Measurements from ENCODE around the gene CAMK1G.

The CAMK1G gene

GRCh38 chr1:209603877-209604276, 20.4 kb downstream of the CAMK1G start:
- no peak overlapping the region for H3K4me3 ChIP-seq (ENCODE audit: low read depth in 1 of 2, low read length in 2 of 2)
- no peaks in the 10 kb centered on the region for H3K27me3 ChIP-seq (ENCODE audit: low read depth, low read length)
- no peaks in the 10 kb centered on the region for H3K9me3 ChIP-seq (ENCODE audit: control insufficient read depth in 1 of 2, low read length in 2 of 2)
- H3K27ac ChIP-seq (ENCODE audit: low read length) = no peak overlapping the region
- H3K4me1 ChIP-seq (ENCODE audit: control insufficient read depth in 1 of 2, insufficient read depth in 2 of 2, low read length in 2 of 2) = no peaks in the 10 kb centered on the region
- no peaks in the 10 kb centered on the region for H3K36me3 ChIP-seq (ENCODE audit: control insufficient read depth in 1 of 2, insufficient read depth in 2 of 2, low read length in 2 of 2)

DNA sequence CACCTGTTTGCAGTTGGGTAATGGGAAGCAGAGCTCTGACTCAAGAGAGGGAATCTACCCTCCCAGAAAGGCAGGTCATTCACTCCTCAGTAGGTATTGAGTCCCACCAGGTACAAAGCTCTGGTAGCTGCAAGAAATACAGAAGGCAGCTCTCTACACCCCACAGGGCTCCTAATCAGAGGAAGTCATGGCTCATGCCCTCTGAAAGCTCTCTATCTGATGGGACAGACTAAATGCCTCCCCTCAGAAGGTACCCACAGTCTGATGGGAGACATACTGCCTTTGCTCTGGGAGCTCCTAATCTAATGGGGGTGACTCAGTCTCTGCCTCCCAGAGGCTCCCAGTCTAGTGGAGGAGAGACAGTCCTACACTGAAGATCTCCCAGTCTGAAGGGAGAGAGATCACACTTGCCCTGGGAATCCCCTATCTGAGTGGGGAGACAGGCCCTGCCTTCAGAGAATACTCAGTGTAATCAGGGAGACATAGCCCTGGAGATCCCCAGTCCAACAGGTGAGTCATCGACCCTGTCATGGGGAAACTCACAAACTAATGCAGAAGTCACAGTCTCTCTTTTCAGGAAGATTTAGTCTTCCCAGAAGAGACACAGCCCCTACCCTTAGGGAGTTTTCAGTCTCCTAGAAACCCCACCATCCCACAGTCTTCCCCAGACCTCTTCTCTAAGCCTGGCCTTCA, 23.7 kb downstream of the CAMK1G start:
- H3K9me3 ChIP-seq (ENCODE audit: control insufficient read depth in 1 of 2, low read length in 2 of 2) = no peaks in the 10 kb centered on the region
- no peaks in the 10 kb centered on the region for H3K36me3 ChIP-seq (ENCODE audit: control insufficient read depth in 1 of 2, insufficient read depth in 2 of 2, low read length in 2 of 2)
- no peaks in the 10 kb centered on the region for H3K4me1 ChIP-seq (ENCODE audit: control insufficient read depth in 1 of 2, insufficient read depth in 2 of 2, low read length in 2 of 2)
- H3K4me3 ChIP-seq (ENCODE audit: low read depth in 1 of 2, low read length in 2 of 2) = no peak overlapping the region
- no peak overlapping the region for H3K27ac ChIP-seq (ENCODE audit: low read length)
- H3K27me3 ChIP-seq (ENCODE audit: low read depth, low read length) = no peaks in the 10 kb centered on the region

GRCh38 chr1:209607795-209608178, 24.3 kb downstream of the CAMK1G start:
- Histone ChIP-seq H3K27me3 (ENCODE audit: low read depth, low read length) (no peaks in the 10 kb centered on the region), H3K36me3 (ENCODE audit: control insufficient read depth in 1 of 2, insufficient read depth in 2 of 2, low read length in 2 of 2) (no peaks in the 10 kb centered on the region), H3K9me3 (ENCODE audit: control insufficient read depth in 1 of 2, low read length in 2 of 2) (no peaks in the 10 kb centered on the region), H3K4me3 (ENCODE audit: low read depth in 1 of 2, low read length in 2 of 2) (no peak overlapping the region), H3K27ac (ENCODE audit: low read length) (no peak overlapping the region), H3K4me1 (ENCODE audit: control insufficient read depth in 1 of 2, insufficient read depth in 2 of 2, low read length in 2 of 2) (no peaks in the 10 kb centered on the region)

DNA sequence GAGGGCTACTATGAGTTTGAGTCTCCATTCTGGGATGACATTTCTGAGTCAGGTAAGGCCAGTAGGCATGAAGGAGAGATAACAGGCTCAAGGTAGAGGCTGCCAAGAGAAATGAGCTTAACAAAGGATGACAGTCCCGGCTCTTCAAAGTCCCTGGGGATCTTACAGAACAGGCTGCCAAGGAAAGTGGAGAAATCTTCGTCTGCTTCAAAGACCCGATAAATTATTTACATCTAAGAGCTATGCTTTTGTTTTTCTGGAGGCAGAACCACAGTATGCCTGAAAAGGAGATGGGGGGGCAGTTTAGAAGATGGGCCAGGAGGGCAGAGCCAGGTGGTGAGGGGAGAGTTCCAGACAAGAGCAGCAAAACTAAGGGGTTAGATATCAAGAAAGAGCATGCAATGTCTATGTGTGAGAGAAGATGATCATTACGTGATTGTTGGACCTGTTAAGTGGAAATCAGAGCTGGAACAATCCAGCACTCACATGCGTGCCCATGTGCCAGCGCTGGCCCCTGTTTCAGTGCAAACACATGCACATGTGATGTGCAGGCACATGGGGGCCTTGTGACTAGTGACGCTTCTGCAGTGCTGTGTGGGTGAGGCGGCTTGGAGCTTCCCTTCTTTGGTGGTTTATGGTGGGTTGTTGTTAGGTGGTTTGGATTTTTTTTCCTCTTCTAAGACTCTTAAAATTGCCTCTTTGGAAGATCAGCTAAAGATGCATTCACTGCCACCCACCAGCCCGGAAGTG, 25.7 kb downstream of the CAMK1G start:
- Histone ChIP-seq H3K27ac (ENCODE audit: low read length) (no peak overlapping the region), H3K4me1 (ENCODE audit: control insufficient read depth in 1 of 2, insufficient read depth in 2 of 2, low read length in 2 of 2) (no peaks in the 10 kb centered on the region), H3K27me3 (ENCODE audit: low read depth, low read length) (no peaks in the 10 kb centered on the region), H3K4me3 (ENCODE audit: low read depth in 1 of 2, low read length in 2 of 2) (no peak overlapping the region), H3K9me3 (ENCODE audit: control insufficient read depth in 1 of 2, low read length in 2 of 2) (no peaks in the 10 kb centered on the region), H3K36me3 (ENCODE audit: control insufficient read depth in 1 of 2, insufficient read depth in 2 of 2, low read length in 2 of 2) (no peaks in the 10 kb centered on the region)

DNA sequence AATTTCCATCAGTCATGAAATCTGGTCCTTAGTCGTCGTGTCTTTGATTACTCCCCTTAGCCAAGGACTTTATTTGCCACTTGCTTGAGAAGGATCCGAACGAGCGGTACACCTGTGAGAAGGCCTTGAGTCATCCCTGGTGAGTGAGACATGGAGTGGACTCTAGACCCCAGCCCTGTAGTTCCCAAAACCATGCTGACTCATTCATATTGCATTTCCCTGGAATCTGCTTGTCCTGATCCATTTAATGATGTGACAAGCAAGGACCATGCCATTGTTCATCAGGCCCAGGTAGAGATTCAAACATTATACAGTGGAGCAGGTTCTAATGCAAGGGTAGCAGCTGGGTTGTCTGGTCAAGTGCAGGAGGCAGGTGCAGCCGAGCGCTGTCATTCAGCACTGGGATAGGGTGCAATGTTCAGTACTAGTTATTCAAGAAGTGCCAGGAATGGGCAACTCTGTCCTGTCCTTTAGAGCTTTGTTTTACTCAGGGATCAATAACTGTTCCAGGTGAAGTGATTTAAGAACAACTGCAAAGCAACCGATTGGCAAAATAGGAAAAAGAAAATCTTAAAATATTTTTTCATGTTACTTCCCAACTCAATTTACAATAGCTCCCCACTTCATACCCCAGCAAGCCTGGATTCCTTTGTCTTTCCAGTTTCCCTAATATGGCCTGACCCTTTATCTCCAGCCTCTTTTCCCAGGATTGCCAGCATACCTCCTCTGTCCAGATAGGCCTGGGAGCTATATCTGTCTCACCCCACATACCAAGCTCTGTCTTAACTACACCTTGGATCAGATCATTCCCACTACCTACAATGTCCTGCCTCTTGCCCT, 26.5 kb downstream of the CAMK1G start:
- Histone ChIP-seq H3K27me3 (ENCODE audit: low read depth, low read length) (no peaks in the 10 kb centered on the region), H3K9me3 (ENCODE audit: control insufficient read depth in 1 of 2, low read length in 2 of 2) (no peaks in the 10 kb centered on the region), H3K4me1 (ENCODE audit: control insufficient read depth in 1 of 2, insufficient read depth in 2 of 2, low read length in 2 of 2) (no peaks in the 10 kb centered on the region), H3K36me3 (ENCODE audit: control insufficient read depth in 1 of 2, insufficient read depth in 2 of 2, low read length in 2 of 2) (no peaks in the 10 kb centered on the region), H3K27ac (ENCODE audit: low read length) (no peak overlapping the region), H3K4me3 (ENCODE audit: low read depth in 1 of 2, low read length in 2 of 2) (no peak overlapping the region)

- Histone ChIP-seq H3K4me3 (ENCODE audit: low read depth in 1 of 2, low read length in 2 of 2) (no peak overlapping the region), H3K4me1 (ENCODE audit: control insufficient read depth in 1 of 2, insufficient read depth in 2 of 2, low read length in 2 of 2) (no peaks in the 10 kb centered on the region), H3K9me3 (ENCODE audit: control insufficient read depth in 1 of 2, low read length in 2 of 2) (no peaks in the 10 kb centered on the region), H3K27me3 (ENCODE audit: low read depth, low read length) (no peaks in the 10 kb centered on the region), H3K27ac (ENCODE audit: low read length) (no peak overlapping the region), H3K36me3 (ENCODE audit: control insufficient read depth in 1 of 2, insufficient read depth in 2 of 2, low read length in 2 of 2) (no peaks in the 10 kb centered on the region)
Measured at GRCh38 chr1:209610631-209610905, 27.1 kb downstream of the CAMK1G start.

DNA sequence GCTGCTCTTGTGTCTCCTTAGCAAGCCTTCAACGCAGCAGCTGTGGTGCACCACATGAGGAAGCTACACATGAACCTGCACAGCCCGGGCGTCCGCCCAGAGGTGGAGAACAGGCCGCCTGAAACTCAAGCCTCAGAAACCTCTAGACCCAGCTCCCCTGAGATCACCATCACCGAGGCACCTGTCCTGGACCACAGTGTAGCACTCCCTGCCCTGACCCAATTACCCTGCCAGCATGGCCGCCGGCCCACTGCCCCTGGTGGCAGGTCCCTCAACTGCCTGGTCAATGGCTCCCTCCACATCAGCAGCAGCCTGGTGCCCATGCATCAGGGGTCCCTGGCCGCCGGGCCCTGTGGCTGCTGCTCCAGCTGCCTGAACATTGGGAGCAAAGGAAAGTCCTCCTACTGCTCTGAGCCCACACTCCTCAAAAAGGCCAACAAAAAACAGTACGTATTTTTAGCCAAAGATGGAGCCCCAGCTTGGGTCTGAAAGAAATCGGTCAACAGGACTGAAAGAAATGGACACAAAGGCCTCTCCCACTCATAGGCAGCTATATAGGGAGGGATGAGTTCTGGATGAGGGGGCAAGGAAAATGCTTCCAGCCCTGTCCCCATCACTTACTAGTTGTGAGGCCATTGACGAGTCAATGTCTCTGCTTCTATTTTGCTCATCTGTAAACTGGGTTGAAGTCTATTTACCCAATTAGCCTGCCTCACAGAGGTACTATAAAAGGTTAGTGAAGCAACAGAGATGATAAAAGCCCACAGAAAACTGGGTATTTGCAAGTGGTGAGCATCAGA, 28.5 kb downstream of the CAMK1G start:
- H3K4me1 ChIP-seq (ENCODE audit: control insufficient read depth in 1 of 2, insufficient read depth in 2 of 2, low read length in 2 of 2) = no peaks in the 10 kb centered on the region
- no peaks in the 10 kb centered on the region for H3K36me3 ChIP-seq (ENCODE audit: control insufficient read depth in 1 of 2, insufficient read depth in 2 of 2, low read length in 2 of 2)
- no peaks in the 10 kb centered on the region for H3K9me3 ChIP-seq (ENCODE audit: control insufficient read depth in 1 of 2, low read length in 2 of 2)
- H3K4me3 ChIP-seq (ENCODE audit: low read depth in 1 of 2, low read length in 2 of 2) = no peak overlapping the region
- no peaks in the 10 kb centered on the region for H3K27me3 ChIP-seq (ENCODE audit: low read depth, low read length)
- H3K27ac ChIP-seq (ENCODE audit: low read length) = no peak overlapping the region

GRCh38 chr1:209612646-209613399, 29.3 kb downstream of the CAMK1G start:
- no peaks in the 10 kb centered on the region for H3K36me3 ChIP-seq (ENCODE audit: control insufficient read depth in 1 of 2, insufficient read depth in 2 of 2, low read length in 2 of 2)
- no peaks in the 10 kb centered on the region for H3K27me3 ChIP-seq (ENCODE audit: low read depth, low read length)
- no peaks in the 10 kb centered on the region for H3K9me3 ChIP-seq (ENCODE audit: control insufficient read depth in 1 of 2, low read length in 2 of 2)
- H3K27ac ChIP-seq (ENCODE audit: low read length) = no peak overlapping the region
- no peaks in the 10 kb centered on the region for H3K4me1 ChIP-seq (ENCODE audit: control insufficient read depth in 1 of 2, insufficient read depth in 2 of 2, low read length in 2 of 2)
- no peak overlapping the region for H3K4me3 ChIP-seq (ENCODE audit: low read depth in 1 of 2, low read length in 2 of 2)

DNA sequence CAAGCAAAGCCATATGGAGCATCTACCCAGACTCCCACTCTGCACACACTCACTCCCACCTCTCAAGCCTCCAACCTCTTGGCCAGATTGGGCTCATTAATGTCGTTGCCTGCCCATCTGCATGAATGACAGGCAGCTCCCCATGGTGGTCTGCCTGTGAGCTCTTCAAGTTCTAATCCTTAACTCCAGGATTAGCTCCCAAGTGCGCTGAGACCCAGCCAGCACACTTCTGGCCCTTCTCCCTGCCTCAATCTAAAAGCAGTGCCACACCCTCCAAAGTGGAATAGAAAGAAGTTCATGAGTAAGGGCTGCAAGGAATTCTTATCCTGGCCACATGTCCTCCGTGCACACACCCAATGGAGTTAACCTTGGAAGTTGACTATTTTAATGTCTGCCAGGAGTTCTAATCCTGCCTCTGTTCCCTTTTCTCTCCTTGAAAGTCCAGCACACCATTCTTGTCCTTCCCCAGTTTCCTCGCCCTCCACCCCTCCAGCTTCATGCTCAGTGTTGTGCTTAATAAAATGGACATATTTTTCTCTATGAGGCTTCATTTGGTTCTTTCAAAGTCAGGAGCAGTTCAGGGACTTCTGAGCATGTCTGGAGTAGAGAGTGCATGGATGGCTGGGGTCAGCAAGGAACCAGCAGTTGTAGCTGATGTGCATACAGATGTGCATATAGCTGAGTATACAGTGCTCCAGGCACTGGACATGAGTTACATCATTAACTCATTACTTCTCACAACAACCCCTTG, 30.1 kb downstream of the CAMK1G start:
- Histone ChIP-seq H3K27ac (ENCODE audit: low read length) (no peak overlapping the region), H3K4me3 (ENCODE audit: low read depth in 1 of 2, low read length in 2 of 2) (no peak overlapping the region), H3K27me3 (ENCODE audit: low read depth, low read length) (no peaks in the 10 kb centered on the region), H3K4me1 (ENCODE audit: control insufficient read depth in 1 of 2, insufficient read depth in 2 of 2, low read length in 2 of 2) (no peaks in the 10 kb centered on the region), H3K9me3 (ENCODE audit: control insufficient read depth in 1 of 2, low read length in 2 of 2) (no peaks in the 10 kb centered on the region), H3K36me3 (ENCODE audit: control insufficient read depth in 1 of 2, insufficient read depth in 2 of 2, low read length in 2 of 2) (no peaks in the 10 kb centered on the region)

DNA sequence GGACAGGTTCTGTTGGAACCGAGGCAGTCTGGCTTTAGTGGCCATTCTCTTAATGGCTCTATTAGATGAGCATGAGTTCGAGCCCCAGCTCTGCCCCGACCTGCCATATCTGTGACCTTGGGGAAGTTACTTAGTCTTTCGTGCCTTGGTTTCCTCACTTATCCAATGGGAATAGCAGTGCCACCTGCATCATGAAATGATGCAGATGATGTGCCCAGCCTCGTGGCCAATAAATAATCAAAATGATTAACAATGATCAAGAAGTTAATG, 30.6 kb downstream of the CAMK1G start:
- H3K4me1 ChIP-seq (ENCODE audit: control insufficient read depth in 1 of 2, insufficient read depth in 2 of 2, low read length in 2 of 2) = no peaks in the 10 kb centered on the region
- no peaks in the 10 kb centered on the region for H3K9me3 ChIP-seq (ENCODE audit: control insufficient read depth in 1 of 2, low read length in 2 of 2)
- H3K27me3 ChIP-seq (ENCODE audit: low read depth, low read length) = no peaks in the 10 kb centered on the region
- no peaks in the 10 kb centered on the region for H3K36me3 ChIP-seq (ENCODE audit: control insufficient read depth in 1 of 2, insufficient read depth in 2 of 2, low read length in 2 of 2)
- no peak overlapping the region for H3K4me3 ChIP-seq (ENCODE audit: low read depth in 1 of 2, low read length in 2 of 2)
- no peak overlapping the region for H3K27ac ChIP-seq (ENCODE audit: low read length)
